Activated CD8-positive, alpha-beta memory T cell treated with anti-CD3 and anti-CD28 coated beads, Interleukin-2, amount 50 U/mL, for 24 hours (primary cell): ENCODE measurements around the gene SYMPK.

Experiments used
- DNase-seq: peaks from one replicate; pipeline ENCODE4 v3.0.0-alpha.2; 2020; ENCODE audit errors: extremely low read depth

The SYMPK gene

DNA sequence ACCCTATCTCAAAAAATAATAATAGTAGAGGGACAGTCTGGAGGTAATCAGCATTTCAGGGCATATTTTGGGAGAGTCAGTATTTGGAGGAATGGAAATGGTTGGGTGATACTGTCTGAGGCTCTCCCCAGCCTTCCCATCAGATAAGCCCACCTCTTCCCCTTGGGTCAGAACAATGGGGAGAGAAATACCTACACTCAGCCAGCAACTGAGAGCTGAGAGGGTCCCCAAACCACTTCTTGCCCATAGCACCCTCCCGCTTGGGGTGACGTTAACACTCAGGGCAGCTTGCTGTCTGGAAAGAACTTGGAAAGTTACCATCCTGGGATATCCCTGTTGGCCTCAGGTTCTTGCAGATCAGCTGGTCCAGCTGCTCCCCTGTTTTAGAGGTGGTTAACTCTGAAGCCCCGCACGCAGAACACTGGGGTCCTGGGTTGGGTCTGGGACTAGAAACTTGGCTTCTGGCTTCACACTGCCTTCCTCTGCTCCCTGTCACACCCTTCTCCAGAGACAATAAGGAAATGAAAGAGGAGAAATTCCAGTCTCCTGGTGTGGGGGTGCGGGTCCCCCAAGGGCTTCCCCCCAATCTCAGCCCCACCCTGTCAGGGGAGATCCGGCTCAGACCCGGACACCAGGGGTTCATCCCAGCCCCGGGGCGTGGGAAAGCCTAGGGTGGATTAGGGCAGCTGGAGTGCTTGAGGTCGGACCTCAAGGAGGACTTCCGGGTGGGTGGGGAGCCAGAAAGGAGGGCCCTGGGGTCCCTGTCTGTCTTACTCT lies 3.6 kb upstream of the SYMPK start:
- no peak for DNase-seq

DNA sequence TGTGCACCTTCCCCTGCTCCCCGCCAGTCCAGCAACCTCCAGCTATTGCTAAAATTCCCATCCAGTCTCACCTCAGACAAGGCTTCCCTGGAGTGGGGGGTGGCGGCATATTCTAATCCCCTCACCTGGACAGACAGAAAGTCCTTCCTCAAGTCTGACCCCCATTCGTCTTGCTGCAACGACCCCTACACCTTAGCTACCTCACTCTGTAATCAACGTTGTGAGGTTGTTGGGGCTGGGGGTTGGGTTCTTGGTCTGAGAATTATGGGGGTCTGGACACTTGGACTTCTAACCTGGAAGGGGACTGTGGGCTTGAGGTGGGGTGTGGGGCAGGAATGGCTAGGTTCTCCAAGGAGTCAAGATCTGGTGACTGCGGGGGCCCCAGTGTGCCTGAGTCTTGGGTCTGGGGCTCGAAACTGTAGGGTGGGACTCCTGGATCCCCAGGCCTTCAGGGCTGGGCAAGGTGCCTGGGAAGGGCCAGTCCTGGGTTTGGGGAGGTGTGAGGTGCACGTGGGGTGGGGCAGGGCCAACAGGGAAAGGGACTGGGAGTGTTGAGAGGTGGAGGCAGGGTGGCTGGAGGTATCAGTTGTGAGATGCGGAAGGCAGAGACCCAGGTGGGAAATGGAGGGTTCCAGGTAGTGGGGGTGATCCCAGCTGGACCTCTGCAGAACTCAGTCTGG lies 2.5 kb upstream of the SYMPK start:
- no peak for DNase-seq

GRCh38 chr19:45864629-45865082 lies 1.7 kb upstream of the SYMPK start:
- DNase-seq, result no peak

GRCh38 chr19:45863840-45864628 lies 1.1 kb upstream of the SYMPK start, which contains the start of gene FOXA3:
TSS of gene FOXA3 (plus strand) at chr19:45864326. CDS start at chr19:45864457, 131 bp downstream.
- DNase-seq, result no peak

- DNase-seq, result no peak
Observed at GRCh38 chr19:45863335-45863839, 440 bp upstream of the SYMPK start.

DNA sequence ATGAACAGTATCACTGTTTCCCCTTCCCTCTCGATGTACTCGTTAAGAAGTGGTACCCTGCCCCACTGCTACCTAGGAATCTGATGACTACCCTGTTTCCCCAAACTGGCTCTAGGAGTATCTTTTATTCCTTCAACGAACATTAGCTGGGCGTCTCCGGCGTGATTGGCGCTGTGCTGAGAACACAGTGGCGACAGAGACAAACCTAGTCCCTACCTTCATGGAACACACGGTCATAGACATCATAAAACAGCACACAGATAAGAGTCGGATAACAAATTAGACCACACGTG lies 730 bp downstream of the SYMPK start:
- no peak for DNase-seq

GRCh38 chr19:45860359-45861259 lies 2.3 kb downstream of the SYMPK start:
- no peak for DNase-seq

- DNase-seq, result no peak
Observed at GRCh38 chr19:45854167-45854778, 8.7 kb downstream of the SYMPK start.

DNA sequence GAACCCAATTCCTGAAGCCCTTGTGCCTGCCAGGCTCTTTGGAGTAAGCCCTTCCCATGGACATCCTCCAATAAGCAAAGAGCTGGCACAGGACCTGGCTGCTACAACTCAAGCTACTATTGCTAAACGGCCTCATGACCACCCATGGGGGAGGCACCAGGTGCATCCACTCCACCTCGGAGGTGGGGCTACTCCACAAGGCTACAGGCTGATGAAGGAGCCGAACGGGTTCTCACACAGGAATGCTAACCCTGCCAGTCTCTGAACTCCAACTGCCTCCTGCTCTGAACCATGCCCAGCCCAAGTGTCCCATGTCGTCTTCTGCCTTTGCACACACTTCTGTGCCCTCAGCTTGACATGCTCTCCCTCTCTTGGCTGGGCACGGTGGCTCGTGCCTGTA lies 10.0 kb downstream of the SYMPK start:
- DNase-seq, result no peak

GRCh38 chr19:45852145-45852750 lies 10.7 kb downstream of the SYMPK start:
- no peak for DNase-seq

DNA sequence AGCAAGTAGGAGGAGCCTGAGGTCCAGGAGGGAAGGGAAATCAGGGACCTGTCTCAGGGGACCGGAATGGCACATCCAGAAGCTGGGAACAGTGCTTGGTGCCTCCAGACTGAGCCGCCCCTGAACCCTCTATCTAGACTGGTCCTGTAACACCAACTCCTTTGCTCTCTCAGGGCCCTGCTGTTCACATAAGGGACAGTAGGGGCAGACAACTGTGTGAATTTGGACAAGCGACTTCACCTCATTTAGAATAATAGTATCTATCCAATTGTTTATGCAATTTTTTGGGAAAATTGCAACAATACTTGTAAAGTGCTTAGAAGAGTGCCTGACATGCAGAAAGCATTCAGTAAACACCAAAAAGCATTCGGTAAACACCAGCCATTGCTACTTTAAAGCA lies 14.0 kb downstream of the SYMPK start:
- no peak for DNase-seq

DNA sequence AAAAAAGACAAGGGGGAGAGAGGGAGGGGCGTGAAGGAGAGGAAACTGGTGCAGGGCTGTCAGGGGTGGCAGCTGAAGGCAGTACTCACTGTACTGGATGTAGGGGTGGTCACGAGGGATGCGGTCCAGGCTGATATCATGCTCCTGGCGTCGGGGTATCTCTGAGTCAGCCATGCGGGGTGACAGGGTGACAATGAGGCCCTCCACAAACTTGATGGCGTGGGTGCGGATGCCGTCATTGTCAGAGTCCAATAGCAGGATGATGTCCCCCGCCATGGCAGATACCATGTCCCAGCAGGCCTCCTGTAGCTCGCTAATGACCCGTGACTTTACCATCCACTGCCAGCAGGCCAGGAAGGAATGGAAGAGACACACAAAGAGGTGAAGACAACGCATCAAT lies 15.3 kb downstream of the SYMPK start:
- no peak for DNase-seq

DNA sequence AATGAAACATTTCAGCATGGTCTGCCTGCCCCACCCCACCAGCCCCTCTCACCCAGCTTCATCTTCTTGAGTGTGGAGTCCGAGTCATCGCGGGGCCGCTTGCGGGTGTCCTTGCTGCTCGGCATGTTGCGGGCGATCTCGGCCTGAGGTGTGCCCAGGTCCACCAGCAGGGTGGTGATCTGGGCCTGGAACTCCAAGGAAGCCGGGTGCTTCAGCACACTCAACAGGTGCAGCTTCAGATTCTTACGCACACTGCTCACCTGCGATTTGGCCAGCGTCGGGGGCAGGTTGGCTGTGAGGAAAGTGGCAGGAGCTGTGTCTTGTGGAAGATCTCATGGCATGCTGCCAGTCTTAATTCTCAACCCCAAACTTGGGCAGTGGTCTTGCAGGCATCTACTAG lies 20.7 kb downstream of the SYMPK start:
- no peak for DNase-seq

DNA sequence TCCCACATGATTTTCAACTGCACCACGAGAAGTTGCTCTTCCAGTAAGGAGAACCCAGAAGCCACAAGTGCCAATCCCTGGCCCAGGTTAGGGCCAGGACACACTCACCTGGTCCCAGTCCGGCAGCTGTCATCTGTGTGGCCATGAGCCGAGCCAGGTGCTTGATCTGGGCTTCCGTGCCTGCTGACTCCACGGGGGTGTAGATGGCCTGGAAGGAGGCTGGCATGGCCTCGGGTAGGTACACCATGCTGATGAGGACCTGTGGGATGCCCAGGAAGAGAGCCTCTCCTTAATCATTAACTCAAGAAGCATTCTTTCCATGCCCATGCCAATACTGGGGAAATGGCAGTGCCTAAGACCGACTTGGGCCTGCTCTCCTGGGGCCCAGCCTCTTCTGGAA lies 28.0 kb downstream of the SYMPK start:
- no peak for DNase-seq

DNA sequence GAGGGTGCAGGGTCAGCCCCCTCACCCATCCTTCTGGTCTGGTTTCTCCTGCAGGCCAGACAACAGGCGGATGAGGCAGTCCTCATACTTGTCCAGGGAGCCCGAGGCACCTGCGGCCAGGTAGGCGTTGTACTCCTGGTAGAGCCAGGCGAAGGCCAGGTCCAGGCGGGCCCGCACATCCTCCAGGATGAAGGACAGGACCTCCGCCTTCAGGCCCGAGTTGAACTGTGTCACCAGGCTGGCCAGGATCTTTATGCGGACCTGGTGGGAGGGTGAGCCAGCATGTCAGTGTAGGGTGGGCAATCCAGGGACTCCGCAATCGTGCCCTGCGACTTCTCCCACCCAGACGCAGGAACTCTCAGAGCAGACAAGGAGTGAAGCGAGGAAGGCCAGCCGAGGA lies 34.0 kb downstream of the SYMPK start:
- no peak for DNase-seq

DNA sequence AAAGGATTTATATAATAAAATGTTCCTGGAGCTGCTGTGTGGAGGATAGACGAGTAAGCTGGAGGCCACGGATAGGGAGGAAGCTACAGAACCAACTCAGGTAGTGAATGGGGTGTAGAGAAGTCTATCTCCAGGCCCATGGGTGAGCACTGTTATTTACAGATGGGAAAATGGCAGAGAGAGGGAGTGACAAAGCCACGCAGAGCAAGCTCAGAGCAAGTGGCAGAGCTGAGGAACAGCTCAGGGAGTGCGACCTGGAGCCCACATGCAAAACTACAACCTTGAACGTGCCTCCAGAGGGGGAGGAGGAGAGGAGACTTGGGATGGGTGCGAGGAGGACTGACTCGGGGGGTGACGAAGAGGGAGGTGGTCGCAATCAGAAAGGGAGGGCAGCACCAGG lies 34.4 kb downstream of the SYMPK start:
- no peak for DNase-seq

DNA sequence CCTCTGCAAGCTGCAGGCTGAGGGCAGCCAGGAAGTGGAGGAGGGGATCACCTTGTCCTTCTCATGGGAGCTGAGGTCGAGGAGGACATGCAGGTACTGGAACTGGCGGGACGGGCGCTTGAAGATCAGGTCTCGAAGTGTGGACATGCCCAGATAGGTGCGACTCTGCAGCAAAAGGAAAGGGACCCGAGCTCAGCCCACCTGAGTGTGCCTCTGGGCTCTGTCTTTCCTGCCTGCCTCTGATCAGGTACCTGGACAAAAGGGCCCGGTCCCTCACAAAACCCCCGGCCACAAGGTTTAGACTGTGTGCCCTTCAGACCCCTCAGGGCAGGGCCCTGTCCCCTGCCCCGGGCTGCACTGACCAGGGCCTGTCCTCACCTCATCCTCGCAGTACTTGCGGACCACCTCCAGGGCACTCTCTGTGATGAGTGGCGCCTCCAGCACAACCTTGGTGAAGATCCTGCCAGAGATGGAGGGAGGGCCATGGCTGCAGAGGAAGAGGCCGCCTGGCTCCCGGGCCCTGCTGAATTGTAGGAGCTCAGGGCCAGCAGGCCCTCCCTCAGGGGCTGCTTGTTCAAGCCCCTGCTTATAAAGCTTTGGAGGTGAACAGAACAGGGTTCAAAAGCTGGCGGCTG lies 35.4 kb downstream of the SYMPK start:
- DNase-seq, result no peak

GRCh38 chr19:45826934-45827333 lies 36.0 kb downstream of the SYMPK start:
- no peak for DNase-seq

DNA sequence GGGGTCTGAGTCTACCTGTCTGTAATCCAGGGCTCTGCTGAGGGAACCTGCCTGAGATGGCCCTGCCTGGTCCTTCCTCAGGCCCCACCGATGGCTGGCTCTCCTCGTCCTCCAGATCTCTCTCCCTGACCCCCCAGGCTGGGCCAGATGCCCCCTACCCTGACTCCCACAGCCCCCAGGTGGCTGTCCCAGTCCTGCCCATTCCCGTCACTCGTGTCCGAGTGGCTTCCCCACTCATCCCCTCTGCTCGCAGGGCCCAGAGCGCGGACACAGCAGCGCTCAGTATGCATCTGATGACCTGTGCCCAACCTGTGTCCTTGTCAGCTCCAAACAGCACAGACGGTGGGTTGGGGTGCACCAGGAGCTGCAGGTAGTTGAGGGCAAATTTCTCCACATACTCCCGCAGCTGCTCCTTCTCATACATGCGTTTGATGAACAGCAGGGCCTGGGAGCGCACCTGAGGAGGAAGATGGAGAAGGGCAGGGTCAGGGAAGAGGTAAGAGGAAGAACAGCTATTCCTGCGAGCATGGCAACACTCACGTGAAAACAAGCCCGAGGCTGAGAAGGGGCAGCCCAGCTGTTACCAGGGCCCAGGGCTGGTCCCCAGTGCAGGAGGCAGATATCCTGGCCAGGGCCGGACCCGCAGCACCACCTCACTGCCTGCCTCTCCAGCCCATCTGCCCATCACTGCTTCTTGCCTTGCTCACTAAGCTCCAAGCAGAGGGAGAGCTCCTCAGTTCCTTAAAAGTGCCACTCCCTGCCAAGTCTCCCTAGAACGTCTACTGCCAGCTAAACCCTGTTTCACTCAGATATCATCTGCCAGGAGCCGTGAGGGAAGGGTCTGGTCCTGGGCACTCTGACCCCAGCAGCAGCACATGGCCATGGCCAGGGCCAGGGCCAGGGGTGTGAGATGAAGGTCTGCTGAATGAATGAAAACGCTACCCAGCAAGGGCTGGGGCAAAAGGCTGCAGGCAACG lies 36.7 kb downstream of the SYMPK start:
- DNase-seq, result no peak
